Measurements from ENCODE around the gene TOP2A. TPM values are rescaled to one million over a fixed set of nuclear protein-coding genes. Genes with fewer than 3 reads are reported as not detected.

The TOP2A gene
- total RNA-seq, 1 donor: 145 TPM

- peak; percentile 37 for DNase-seq (ENCODE audit: low read depth)
- TF ChIP-seq, protein P1, sequence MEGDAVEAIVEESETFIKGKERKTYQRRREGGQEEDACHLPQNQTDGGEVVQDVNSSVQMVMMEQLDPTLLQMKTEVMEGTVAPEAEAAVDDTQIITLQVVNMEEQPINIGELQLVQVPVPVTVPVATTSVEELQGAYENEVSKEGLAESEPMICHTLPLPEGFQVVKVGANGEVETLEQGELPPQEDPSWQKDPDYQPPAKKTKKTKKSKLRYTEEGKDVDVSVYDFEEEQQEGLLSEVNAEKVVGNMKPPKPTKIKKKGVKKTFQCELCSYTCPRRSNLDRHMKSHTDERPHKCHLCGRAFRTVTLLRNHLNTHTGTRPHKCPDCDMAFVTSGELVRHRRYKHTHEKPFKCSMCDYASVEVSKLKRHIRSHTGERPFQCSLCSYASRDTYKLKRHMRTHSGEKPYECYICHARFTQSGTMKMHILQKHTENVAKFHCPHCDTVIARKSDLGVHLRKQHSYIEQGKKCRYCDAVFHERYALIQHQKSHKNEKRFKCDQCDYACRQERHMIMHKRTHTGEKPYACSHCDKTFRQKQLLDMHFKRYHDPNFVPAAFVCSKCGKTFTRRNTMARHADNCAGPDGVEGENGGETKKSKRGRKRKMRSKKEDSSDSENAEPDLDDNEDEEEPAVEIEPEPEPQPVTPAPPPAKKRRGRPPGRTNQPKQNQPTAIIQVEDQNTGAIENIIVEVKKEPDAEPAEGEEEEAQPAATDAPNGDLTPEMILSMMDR (IDR thresholded peaks at IDR 0.05; ENCODE audit: insufficient read depth, low read length): no peak
- H3K4me3 ChIP-seq (ENCODE audit: low read depth, low read length): peak overlapping the region; percentile 95
Observed at GRCh38 chr17:40447148-40447644, 29.5 kb upstream of the TOP2A start.

DNA sequence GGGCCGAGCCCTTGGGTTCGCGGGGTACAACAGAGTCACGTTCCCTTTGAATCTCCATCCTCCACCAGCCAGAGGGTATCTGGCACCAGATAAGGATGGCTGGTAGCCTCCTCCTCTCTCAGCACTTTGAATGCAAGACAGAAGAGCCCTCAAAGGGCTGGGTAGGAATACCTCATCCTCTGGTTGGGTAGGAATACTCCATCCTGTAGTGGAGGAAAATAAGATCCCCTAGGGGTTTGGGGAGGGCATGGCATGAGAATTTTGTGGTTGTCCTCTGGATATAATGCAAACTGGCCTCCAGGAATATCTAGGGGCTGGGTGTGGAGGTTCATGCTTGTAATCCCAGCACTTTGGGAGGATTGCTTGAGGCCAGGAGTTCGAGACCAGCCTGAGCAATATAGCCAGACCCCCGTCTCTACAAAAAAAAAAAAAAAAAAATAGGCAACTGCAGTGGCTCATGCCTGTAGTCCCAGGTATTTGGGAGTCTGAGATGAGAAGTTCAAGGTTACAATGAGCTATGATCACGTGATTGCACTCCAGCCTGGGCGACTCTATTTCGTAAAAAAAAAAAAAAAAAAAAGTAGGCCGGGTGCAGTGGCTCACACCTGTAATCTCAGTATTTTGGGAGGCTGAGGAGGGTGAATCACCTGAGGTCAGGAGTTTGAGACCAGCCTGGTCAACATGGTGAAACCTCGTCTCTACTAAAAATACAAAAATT lies 28.2 kb upstream of the TOP2A start:
- peak; percentile 63 for DNase-seq (ENCODE audit: low read depth)
- H3K4me3 ChIP-seq (ENCODE audit: low read depth, low read length): peak overlapping the region; percentile 95
- TF ChIP-seq, protein P1 (IDR thresholded peaks at IDR 0.05; ENCODE audit: insufficient read depth, low read length): peak; percentile 45

GRCh38 chr17:40443988-40444899 lies 26.5 kb upstream of the TOP2A start:
- peak; percentile 54 for DNase-seq (ENCODE audit: low read depth)
- peak overlapping the region; percentile 95 for H3K4me3 ChIP-seq (ENCODE audit: low read depth, low read length)
- TF ChIP-seq, protein P1 (IDR thresholded peaks at IDR 0.05; ENCODE audit: insufficient read depth, low read length): no peak

DNA sequence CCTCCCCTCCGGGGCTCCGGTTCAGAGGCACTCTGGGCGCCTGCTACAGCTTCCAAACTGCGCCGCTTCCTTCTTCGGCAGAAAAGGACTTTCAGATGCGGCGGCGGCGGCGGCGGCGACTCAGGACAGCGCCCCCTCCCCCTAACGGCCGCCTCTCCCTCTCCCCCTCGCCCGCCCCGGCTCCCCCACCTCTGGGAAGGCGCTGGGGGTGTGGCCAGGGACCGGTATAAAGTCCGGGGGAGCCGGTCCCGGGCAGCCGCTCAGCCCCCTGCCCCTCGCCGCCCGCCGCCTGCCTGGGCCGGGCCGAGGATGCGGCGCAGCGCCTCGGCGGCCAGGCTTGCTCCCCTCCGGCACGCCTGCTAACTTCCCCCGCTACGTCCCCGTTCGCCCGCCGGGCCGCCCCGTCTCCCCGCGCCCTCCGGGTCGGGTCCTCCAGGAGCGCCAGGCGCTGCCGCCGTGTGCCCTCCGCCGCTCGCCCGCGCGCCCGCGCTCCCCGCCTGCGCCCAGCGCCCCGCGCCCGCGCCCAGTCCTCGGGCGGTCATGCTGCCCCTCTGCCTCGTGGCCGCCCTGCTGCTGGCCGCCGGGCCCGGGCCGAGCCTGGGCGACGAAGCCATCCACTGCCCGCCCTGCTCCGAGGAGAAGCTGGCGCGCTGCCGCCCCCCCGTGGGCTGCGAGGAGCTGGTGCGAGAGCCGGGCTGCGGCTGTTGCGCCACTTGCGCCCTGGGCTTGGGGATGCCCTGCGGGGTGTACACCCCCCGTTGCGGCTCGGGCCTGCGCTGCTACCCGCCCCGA lies 25.7 kb upstream of the TOP2A start, which contains the start of gene IGFBP4:
Gene IGFBP4 (plus strand): TSS at position 255 of the 792 bp plus-strand sequence. CDS start 286 bp downstream, at position 541.
- peak; percentile 74 for DNase-seq (ENCODE audit: low read depth)

DNA sequence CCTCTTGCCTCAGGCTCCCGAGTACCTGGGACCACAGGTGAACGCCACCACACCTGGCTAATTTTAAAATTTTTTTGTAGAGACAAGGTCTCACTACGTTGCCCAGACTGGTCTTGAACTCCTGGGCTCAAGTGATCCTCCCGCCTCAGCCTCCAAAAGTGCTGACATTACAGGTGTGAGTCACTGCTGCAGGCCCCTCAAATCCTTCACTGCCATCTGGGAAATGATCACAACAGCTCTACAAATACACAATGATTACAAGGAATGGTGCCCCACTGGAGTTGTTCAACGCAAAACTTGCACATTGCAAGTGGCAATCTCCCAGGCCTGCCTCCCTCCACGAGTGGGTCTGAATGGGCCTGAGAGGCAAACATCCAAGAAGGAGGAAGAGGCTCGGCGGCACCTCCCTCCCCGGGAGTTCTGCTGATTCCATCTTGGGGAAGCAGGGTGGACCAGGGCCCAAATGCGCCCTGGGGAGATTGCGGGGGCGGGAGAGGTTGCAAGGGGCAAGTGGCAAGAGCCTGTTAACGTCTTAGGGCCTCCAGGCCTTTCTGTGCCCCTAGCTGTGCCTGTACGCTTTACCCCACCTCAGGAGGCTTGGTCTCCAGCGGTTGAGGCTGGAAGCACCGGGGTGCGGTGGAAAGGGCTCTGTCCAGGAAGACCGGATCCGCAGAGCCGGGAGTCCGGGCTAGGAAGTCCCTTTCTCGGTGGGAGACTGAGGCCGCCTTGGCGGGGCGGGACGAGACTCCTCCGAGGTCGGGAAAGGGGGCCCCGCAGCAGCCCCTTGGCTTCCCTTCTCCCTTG lies 24.9 kb upstream of the TOP2A start:
- TF ChIP-seq, protein P1 (IDR thresholded peaks at IDR 0.05; ENCODE audit: insufficient read depth, low read length): peak; percentile 15
- DNase-seq (ENCODE audit: low read depth): peak; percentile 54
- peak overlapping the region; percentile 95 for H3K4me3 ChIP-seq (ENCODE audit: low read depth, low read length)

More for the DNA sequence above, 25.7 kb upstream of the TOP2A start, which contains the start of gene IGFBP4:
- TF ChIP-seq, protein P1 (IDR thresholded peaks at IDR 0.05; ENCODE audit: insufficient read depth, low read length): no peak
- peak within 1 kb of the TSS; percentile 95 for H3K4me3 ChIP-seq (ENCODE audit: low read depth, low read length)
